GM15510 (cell line): ENCODE data around the gene NAALAD2.
"Not testable (repeated sequence)": the region's sequence is repeated elsewhere in the genome, so short reads cannot be mapped to it uniquely, and the experiment has no call there.

Source experiments
- POLR2A ChIP-seq: IDR thresholded peaks from 3 replicates; pipeline ENCODE4 v1.6.1; 2011; ENCODE audit warnings: borderline replicate concordance; ENCODE audit not compliant: insufficient read length; ENCODE audit errors: extremely low read depth

NAALAD2 gene

GRCh38 chr11:90134478-90135003, at the start of gene NAALAD2:
Gene NAALAD2 (plus strand): TSS chr11:90134663. CDS start chr11:90134759, 96 bp downstream.
- TF ChIP-seq POLR2A, result no peak

GRCh38 chr11:90085650-90086049, 48.8 kb upstream of the NAALAD2 start, which contains the start of gene UBTFL1:
Gene UBTFL1 (plus strand): TSS chr11:90085950. CDS start chr11:90085950, 0 bp downstream.
- TF ChIP-seq POLR2A, result not testable (repeated sequence)

- TF ChIP-seq POLR2A, result no peak
These were observed 34.0 kb upstream of the NAALAD2 start for GRCh38 chr11:90100431-90100830.

- no peak for TF ChIP-seq POLR2A
These were observed 20.9 kb upstream of the NAALAD2 start for GRCh38 chr11:90113541-90113940.

- TF ChIP-seq POLR2A, result no peak
These were observed 14.3 kb upstream of the NAALAD2 start for GRCh38 chr11:90120191-90120590.

- no peak for TF ChIP-seq POLR2A
These were observed 10.1 kb upstream of the NAALAD2 start for GRCh38 chr11:90124371-90124770.

GRCh38 chr11:90124946-90125345, 9.5 kb upstream of the NAALAD2 start:
- TF ChIP-seq POLR2A, result no peak

DNA sequence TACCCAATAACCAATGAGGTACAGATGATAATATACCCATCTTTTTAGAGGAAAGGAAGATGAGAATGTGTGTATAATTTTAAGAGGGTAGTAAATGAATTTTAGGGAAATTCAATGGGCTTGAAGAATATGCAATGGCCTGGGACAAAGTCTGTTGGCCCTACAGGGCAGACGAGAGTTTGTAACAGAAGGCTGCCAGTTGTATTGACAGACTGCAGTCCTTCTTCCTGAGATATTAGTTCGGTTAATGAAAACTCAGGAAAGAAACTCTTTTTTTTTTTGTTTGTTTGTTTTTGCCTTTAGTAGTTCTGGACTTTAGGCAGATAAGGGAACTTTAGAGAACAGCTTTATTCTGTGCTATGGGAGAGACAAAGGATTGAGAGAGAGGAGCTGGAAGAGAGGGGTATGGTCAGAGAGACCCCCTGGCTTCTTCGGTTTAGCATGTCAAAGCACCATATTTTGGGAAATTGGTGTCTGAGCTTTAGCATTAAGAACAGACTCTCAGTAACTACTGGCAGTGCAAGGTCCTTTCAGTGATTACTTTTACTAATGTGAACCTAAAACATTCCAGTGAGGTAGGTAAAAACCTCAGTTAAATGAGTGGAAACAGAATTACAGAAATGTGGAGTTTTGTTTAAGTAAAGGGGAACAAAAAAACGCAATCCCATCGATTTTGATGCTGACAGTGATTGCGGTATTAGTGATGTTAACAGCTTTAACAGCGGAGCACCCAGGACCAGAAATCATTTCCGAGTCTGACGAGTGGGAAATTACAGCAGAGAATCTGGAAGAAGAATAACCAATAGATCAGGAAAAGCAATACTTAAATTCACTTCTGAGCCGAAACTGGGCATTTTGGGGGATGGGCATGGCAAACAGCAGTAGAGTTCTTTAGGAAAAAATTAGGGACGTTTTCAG, 644 bp upstream of the NAALAD2 start:
- no peak for TF ChIP-seq POLR2A

- no peak for TF ChIP-seq POLR2A
These were observed 553 bp downstream of the NAALAD2 start for GRCh38 chr11:90135016-90135415.

GRCh38 chr11:90148900-90149299, 14.4 kb downstream of the NAALAD2 start:
- TF ChIP-seq POLR2A, result no peak

DNA sequence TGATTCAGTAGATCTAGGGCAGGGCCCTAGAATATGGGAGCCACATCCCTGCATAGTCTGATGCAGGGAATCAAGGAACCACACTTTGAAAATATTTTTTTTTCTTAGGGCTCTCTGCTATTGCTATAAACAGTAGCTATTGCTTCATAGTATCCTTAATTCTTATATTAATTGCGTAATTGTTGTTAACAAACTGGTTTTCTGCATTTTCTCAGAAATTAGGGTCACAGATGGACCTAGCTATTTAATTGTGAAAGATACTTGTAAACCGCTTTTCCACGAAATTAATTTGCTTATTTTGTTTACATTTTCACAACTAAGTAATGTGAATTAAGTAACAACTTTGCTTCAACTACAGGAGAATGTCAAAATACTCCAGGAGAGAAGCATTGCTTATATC, 34.1 kb downstream of the NAALAD2 start:
- TF ChIP-seq POLR2A, result no peak

GRCh38 chr11:90171359-90171758, 36.9 kb downstream of the NAALAD2 start:
- no peak for TF ChIP-seq POLR2A

DNA sequence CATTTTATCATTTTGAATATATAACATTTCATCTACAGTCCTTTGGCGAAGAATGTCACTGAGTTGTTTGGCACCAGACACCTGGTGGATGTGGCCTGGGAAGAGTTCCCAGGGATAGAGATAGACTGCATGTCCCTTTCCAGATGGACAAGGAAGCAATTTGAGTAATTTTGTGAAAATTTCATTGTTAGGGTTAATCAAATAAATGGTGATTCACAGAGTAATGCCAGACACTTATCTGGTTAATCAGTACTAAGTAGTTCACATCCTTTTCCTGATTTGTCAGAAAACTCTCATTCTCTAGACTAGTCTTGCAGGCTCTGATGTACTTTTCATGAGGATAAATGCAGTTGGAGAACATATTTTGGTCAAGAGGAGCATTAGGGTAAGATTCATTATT, 41.6 kb downstream of the NAALAD2 start:
- TF ChIP-seq POLR2A, result no peak

DNA sequence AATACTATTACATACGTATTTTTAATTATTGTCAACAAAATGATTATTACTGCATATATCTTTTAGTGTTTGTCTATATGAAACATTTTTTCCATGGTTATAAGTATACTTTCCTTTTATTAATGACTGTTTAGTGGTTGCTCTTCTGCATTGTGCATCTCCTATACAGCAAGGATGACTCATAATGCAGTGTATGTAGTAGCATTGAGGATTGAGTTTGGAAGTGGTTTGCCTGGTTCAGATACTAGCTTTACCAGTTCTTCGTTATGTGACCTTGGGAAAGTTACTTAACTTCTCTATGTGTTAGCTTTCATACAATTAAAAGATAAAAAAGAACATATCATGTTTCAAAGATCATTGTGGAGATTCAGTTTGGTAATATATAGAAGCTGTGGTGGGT, 44.3 kb downstream of the NAALAD2 start:
- no peak for TF ChIP-seq POLR2A

DNA sequence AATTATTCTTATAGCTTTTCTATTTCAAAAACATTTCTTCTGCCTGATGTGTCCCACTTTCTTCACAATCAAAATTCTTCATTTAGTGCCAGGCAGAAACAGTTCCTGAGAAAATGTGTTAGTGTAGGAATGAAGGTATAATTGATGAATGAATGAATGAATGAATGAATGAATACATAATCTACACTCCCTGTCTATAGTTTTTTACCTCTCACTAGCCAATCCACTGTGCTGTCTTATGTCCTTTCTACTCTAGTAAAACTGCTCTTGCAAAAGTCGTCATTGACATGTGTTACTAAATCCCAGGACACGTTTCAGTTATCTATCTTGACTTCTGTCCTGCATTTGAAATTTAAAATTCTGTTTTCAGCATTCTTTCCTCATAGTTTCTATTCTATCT, 45.5 kb downstream of the NAALAD2 start:
- no peak for TF ChIP-seq POLR2A

GRCh38 chr11:90187839-90188238, 53.4 kb downstream of the NAALAD2 start:
- no peak for TF ChIP-seq POLR2A

DNA sequence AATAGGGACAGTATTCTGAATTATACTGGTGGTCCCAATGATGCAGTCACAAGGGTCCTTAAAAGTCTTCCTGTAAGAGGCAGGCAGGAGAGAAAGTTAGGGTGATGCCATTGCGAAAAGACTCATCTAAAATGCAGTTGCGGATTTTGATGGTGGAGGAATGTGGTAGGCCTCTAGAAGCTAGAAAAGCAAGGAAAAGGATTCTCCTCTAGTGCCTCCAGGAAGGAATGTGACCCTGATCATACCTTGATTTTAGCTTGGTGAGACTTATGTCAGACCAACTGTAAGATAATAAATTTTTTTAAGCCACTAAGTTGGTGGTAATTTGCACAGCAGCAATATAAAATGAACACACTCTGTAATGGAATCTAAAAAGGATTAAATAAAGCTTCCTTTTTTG, 54.5 kb downstream of the NAALAD2 start:
- no peak for TF ChIP-seq POLR2A
